ENCODE data around the gene METAP2.

DNA sequence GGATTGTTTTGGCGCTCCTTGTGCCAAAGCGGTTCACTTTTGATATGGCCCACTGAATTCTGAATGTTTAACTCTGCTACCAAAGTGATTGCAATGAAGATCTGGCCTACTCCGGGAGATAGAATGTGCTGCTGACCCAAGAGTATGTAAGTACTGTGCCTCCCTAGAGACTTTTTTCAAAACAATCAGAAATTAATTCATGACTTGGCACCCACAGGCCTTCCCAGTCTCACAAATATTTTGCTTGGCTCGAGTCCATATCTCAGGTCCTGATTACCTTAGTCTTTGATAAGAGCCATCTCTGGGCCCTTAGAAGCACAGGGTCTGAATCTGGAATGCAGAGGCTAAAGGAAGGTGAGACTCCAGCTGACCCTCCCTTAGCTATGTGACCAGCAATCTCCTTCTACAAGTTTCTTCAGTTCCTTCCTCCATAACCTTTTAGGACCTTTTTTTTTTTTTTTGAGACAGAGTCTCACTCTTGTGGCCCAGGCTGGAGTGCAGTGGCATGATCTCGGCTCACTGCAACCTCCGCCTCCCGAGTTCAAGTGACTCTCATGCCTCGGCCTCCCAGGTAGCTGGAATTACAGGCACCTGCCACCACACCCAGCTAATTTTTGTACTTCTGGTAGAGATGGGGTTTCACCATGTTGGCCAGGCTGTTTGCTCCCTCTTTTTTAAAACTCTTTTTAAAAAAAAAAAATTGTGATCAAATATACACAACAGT, 49.5 kb upstream of the METAP2 start:
- TF ChIP-seq CTCF (IDR thresholded peaks at IDR 0.05; ENCODE audit: insufficient read depth, low read depth, low read length) (no peak), EZH2 (IDR thresholded peaks at IDR 0.05; ENCODE audit: insufficient read depth, low read length) (no peak)

All from astrocyte (in vitro differentiated cells and primary cell).